ENCODE measurements around the gene WWC2.
"Not testable (repeated sequence)": the region's sequence is repeated elsewhere in the genome, so short reads cannot be mapped to it uniquely, and the experiment has no call there.

The WWC2 gene

GRCh38 chr4:183172881-183173280 lies 73.8 kb downstream of the WWC2 start:
- no peak for DNase-seq (ENCODE audit: low spot score)

- no peak for DNase-seq (ENCODE audit: low spot score)
Measured at GRCh38 chr4:183173580-183174526, 74.8 kb downstream of the WWC2 start.

- no peak for DNase-seq (ENCODE audit: low spot score)
Measured at GRCh38 chr4:183175631-183176232, 76.7 kb downstream of the WWC2 start.

GRCh38 chr4:183177001-183177400 lies 77.9 kb downstream of the WWC2 start:
- no peak for DNase-seq (ENCODE audit: low spot score)

- DNase-seq (ENCODE audit: low spot score), result no peak
Measured at GRCh38 chr4:183178201-183178600, 79.1 kb downstream of the WWC2 start.

GRCh38 chr4:183180096-183180495 lies 81.0 kb downstream of the WWC2 start:
- DNase-seq (ENCODE audit: low spot score), result no peak

- DNase-seq (ENCODE audit: low spot score), result no peak
Measured at GRCh38 chr4:183180621-183181020, 81.6 kb downstream of the WWC2 start.

- no peak for DNase-seq (ENCODE audit: low spot score)
Measured at GRCh38 chr4:183181081-183181480, 82.0 kb downstream of the WWC2 start.

GRCh38 chr4:183182873-183183725 lies 84.0 kb downstream of the WWC2 start:
- DNase-seq (ENCODE audit: low spot score), result no peak

GRCh38 chr4:183183906-183184535 lies 85.0 kb downstream of the WWC2 start:
- no peak for DNase-seq (ENCODE audit: low spot score)

- no peak for DNase-seq (ENCODE audit: low spot score)
Measured at GRCh38 chr4:183185018-183185417, 86.0 kb downstream of the WWC2 start.

GRCh38 chr4:183185559-183185958 lies 86.5 kb downstream of the WWC2 start:
- no peak for DNase-seq (ENCODE audit: low spot score)

- DNase-seq (ENCODE audit: low spot score), result no peak
Measured at GRCh38 chr4:183186813-183187212, 87.8 kb downstream of the WWC2 start.

- no peak for DNase-seq (ENCODE audit: low spot score)
Measured at GRCh38 chr4:183190900-183191527, 92.0 kb downstream of the WWC2 start.

- DNase-seq (ENCODE audit: low spot score), result no peak
Measured at GRCh38 chr4:183191630-183192029, 92.6 kb downstream of the WWC2 start.

- no peak for DNase-seq (ENCODE audit: low spot score)
Measured at GRCh38 chr4:183192571-183192970, 93.5 kb downstream of the WWC2 start.

- DNase-seq (ENCODE audit: low spot score), result not testable (repeated sequence)
Measured at GRCh38 chr4:183193730-183194338, 94.8 kb downstream of the WWC2 start.

GRCh38 chr4:183195534-183195933 lies 96.5 kb downstream of the WWC2 start:
- DNase-seq (ENCODE audit: low spot score), result no peak

GRCh38 chr4:183197140-183197539 lies 98.1 kb downstream of the WWC2 start:
- no peak for DNase-seq (ENCODE audit: low spot score)

- peak; percentile 60 for DNase-seq (ENCODE audit: low spot score)
Measured at GRCh38 chr4:183200453-183200852, 101.4 kb downstream of the WWC2 start.

- no peak for DNase-seq (ENCODE audit: low spot score)
Measured at GRCh38 chr4:183201331-183201730, 102.3 kb downstream of the WWC2 start.
